OCI-LY3 (cell line): Measurements from ENCODE around the gene TMEM183A.

ENCODE experiments used
- EZH2phosphoT487 ChIP-seq: fragments of 200-600 bp; shearing (Covaris generic); IDR thresholded peaks from 2 replicates; pipeline ENCODE4 v1.6.1; 2018; ENCODE audit warnings: antibody characterized with exemption, mixed run types, low read depth
- TF ChIP-seq, protein P1 (sequence below): fragments of 200-600, 300-600 bp; sonication (generic); IDR thresholded peaks from 2 replicates; pipeline ENCODE4 v1.5.1; 2014; ENCODE audit warnings: antibody characterized with exemption, low read length, low read depth

DNA sequence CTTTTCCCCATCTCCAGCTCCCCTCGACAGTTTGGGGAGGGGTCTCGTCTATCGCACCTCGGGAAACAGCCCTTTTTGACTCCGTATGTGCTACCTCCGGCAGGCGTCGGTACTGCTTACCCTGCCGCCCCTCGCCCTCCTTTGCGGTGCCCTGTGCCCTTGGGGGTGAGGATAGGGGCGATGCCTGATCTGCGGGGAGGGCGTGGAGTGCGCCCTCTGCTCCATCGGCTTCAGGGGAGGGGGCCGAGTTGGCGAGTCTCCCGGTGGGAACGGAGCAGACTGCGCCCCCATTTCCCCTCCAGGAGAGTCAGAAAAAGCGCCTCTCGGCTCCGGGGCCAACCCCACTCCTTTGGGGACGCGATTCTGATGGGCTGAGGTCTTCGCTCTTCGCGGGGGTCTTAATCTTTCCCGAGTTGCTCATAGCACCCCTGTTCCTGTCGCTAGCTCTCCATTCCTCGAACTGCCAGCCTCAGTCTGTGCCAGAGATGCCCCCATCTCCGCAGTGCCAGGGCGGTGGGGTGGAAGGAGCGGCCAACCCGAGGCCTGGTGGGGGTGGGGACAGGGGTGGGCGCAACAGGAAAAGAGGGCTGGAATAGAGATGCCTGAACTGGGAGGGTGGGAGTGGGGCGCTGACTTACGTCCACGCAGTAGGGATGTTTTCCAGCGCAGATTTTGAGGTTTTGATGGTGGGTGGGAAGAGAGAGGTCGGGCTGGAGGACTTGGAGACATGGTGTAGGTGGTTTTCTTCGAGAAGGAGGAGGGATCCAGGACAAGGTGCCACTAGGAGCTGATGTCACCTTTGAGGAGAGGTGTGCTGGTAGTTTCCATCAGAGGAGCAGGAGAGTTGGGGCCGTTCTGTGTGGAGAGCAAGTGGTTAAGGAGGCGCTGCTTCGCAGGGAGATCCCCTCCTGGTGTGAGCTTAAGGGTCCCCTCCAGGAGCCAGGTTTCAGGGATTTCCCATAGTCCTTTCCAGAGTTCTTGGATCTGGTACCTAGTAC, 19.8 kb downstream of the TMEM183A start:
- TF ChIP-seq, protein P1, sequence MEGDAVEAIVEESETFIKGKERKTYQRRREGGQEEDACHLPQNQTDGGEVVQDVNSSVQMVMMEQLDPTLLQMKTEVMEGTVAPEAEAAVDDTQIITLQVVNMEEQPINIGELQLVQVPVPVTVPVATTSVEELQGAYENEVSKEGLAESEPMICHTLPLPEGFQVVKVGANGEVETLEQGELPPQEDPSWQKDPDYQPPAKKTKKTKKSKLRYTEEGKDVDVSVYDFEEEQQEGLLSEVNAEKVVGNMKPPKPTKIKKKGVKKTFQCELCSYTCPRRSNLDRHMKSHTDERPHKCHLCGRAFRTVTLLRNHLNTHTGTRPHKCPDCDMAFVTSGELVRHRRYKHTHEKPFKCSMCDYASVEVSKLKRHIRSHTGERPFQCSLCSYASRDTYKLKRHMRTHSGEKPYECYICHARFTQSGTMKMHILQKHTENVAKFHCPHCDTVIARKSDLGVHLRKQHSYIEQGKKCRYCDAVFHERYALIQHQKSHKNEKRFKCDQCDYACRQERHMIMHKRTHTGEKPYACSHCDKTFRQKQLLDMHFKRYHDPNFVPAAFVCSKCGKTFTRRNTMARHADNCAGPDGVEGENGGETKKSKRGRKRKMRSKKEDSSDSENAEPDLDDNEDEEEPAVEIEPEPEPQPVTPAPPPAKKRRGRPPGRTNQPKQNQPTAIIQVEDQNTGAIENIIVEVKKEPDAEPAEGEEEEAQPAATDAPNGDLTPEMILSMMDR: no peak
- TF ChIP-seq EZH2phosphoT487: no peak
